HEK293 (cell line): ENCODE results near the gene GARIN5B.

Experiments used
- FEZF1 ChIP-seq: fragments of 450-650 bp; formaldehyde crosslinking; IDR thresholded peaks from 2 replicates; pipeline ENCODE4 v1.5.1; 2016; ENCODE audit warnings: missing biosample characterization, missing genetic modification characterization
- KLF17 ChIP-seq: fragments of 450-650 bp; formaldehyde crosslinking; IDR thresholded peaks from 2 replicates; pipeline ENCODE4 v1.5.1; 2016; ENCODE audit warnings: missing biosample characterization, missing genetic modification characterization
- OSR2 ChIP-seq: fragments of 450-650 bp; formaldehyde crosslinking; IDR thresholded peaks from 2 replicates; pipeline ENCODE4 v1.5.1; 2016; ENCODE audit warnings: missing biosample characterization, missing genetic modification characterization
- PRDM2 ChIP-seq: fragments of 450-650 bp; formaldehyde crosslinking; IDR thresholded peaks from 2 replicates; pipeline ENCODE4 v1.5.1; 2016; ENCODE audit warnings: missing biosample characterization, missing genetic modification characterization, borderline replicate concordance
- SP7 ChIP-seq: fragments of 450-650 bp; formaldehyde crosslinking; IDR thresholded peaks from 2 replicates; pipeline ENCODE4 v1.5.1; 2016; ENCODE audit warnings: missing biosample characterization, missing genetic modification characterization
- TSHZ1 ChIP-seq: fragments of 450-650 bp; formaldehyde crosslinking; IDR thresholded peaks from 2 replicates; pipeline ENCODE4 v1.5.1; 2016; ENCODE audit warnings: missing biosample characterization, missing genetic modification characterization, borderline replicate concordance
- ZBTB26 ChIP-seq: fragments of 450-650 bp; formaldehyde crosslinking; optimal IDR thresholded peaks from 2 replicates; pipeline ENCODE3; 2016; ENCODE audit warnings: missing biosample characterization, mild to moderate bottlenecking, missing genetic modification characterization
- ZBTB48 ChIP-seq: fragments of 450-650 bp; formaldehyde crosslinking; IDR thresholded peaks from 2 replicates; pipeline ENCODE4 v1.5.1; 2016; ENCODE audit warnings: missing biosample characterization, missing genetic modification characterization
- ZFP69B ChIP-seq: fragments of 450-650 bp; formaldehyde crosslinking; IDR thresholded peaks from 2 replicates; pipeline ENCODE4 v1.5.1; 2016; ENCODE audit warnings: missing biosample characterization, missing genetic modification characterization
- ZNF10 ChIP-seq: fragments of 450-650 bp; formaldehyde crosslinking; IDR thresholded peaks from 2 replicates; pipeline ENCODE4 v1.5.1; 2017; ENCODE audit warnings: missing biosample characterization, missing genetic modification characterization
- ZNF138 ChIP-seq: fragments of 450-650 bp; formaldehyde crosslinking; IDR thresholded peaks from 2 replicates; pipeline ENCODE4 v1.5.1; 2016; ENCODE audit warnings: missing biosample characterization, missing genetic modification characterization, borderline replicate concordance
- ZNF148 ChIP-seq: fragments of 450-650 bp; formaldehyde crosslinking; IDR thresholded peaks from 2 replicates; pipeline ENCODE4 v1.5.0; 2017; ENCODE audit warnings: missing biosample characterization, missing genetic modification characterization, borderline replicate concordance
- ZNF239 ChIP-seq: fragments of 450-650 bp; formaldehyde crosslinking; IDR thresholded peaks from 2 replicates; pipeline ENCODE4 v1.5.1; 2016; ENCODE audit warnings: missing biosample characterization, missing genetic modification characterization
- ZNF266 ChIP-seq: fragments of 450-650 bp; formaldehyde crosslinking; IDR thresholded peaks from 2 replicates; pipeline ENCODE4 v1.5.1; 2016; ENCODE audit warnings: missing biosample characterization, missing genetic modification characterization, low read depth
- ZNF324 ChIP-seq: fragments of 450-650 bp; formaldehyde crosslinking; IDR thresholded peaks from 2 replicates; pipeline ENCODE4 v1.5.1; 2016; ENCODE audit warnings: missing biosample characterization, missing genetic modification characterization
- ZNF391 ChIP-seq: fragments of 450-650 bp; formaldehyde crosslinking; IDR thresholded peaks from 2 replicates; pipeline ENCODE4 v1.5.1; 2016; ENCODE audit warnings: low read depth, missing biosample characterization, missing genetic modification characterization, borderline replicate concordance
- ZNF510 ChIP-seq: fragments of 450-650 bp; formaldehyde crosslinking; IDR thresholded peaks from 2 replicates; pipeline ENCODE4 v1.5.1; 2018; ENCODE audit warnings: mild to moderate bottlenecking, missing genetic modification characterization, missing biosample characterization; ENCODE audit not compliant: insufficient replicate concordance
- ZNF513 ChIP-seq: fragments of 450-650 bp; IDR thresholded peaks from 2 replicates; pipeline ENCODE4 v1.5.1; 2018; ENCODE audit warnings: missing biosample characterization, missing genetic modification characterization
- ZNF561 ChIP-seq: fragments of 450-650 bp; IDR thresholded peaks from 2 replicates; pipeline ENCODE4 v1.5.1; 2018; ENCODE audit warnings: missing biosample characterization, missing genetic modification characterization, borderline replicate concordance
- ZSCAN18 ChIP-seq: fragments of 450-650 bp; formaldehyde crosslinking; IDR thresholded peaks from 2 replicates; pipeline ENCODE4 v1.5.1; 2016; ENCODE audit warnings: missing biosample characterization, missing genetic modification characterization
- ZSCAN23 ChIP-seq: fragments of 450-650 bp; formaldehyde crosslinking; IDR thresholded peaks from 2 replicates; pipeline ENCODE4 v1.5.1; 2016; ENCODE audit warnings: missing biosample characterization, missing genetic modification characterization

The GARIN5B gene

GRCh38 chr19:55339105-55339888 is 23.8 kb downstream of the GARIN5B start, which contains the start of gene KMT5C (continued):
- TF ChIP-seq ZFP69B (tag by site-specific recombination) (peak; percentile 31; the same call in 1 of the 2 replicates), SP7 (peak; percentile 52), ZBTB26 (tag by site-specific recombination) (peak; percentile 69), TSHZ1 (tag by site-specific recombination) (no peak; the same call in 1 of the 2 replicates), ZNF266 (no peak), ZNF510 (tag by site-specific recombination) (no peak), ZNF324 (tag by site-specific recombination) (no peak), ZNF10 (tag by site-specific recombination) (no peak), ZNF561 (tag by site-specific recombination) (no peak), ZNF148 (tag by site-specific recombination) (no peak), ZNF138 (tag by site-specific recombination) (no peak), OSR2 (tag by site-specific recombination) (no peak), ZSCAN18 (no peak), ZBTB48 (peak; percentile 99), ZNF239 (no peak), FEZF1 (tag by site-specific recombination) (no peak), ZNF391 (no peak), ZSCAN23 (no peak), ZNF513 (tag by site-specific recombination) (no peak), PRDM2 (no peak), KLF17 (tag by site-specific recombination) (no peak)
